IMR-90 (cell line): ENCODE measurements around the gene TBL3. TPM values are rescaled to one million over a fixed set of nuclear protein-coding genes. Genes with fewer than 3 reads are reported as not detected.

Experiments used
- ATAC-seq: fragments of 200-7000 bp; cut with Tn5 transposase; 2 replicates; pipeline ENCODE4 v1.9.1; 2020; ENCODE audit warnings: low read depth, mild to moderate bottlenecking, moderate library complexity
- BruUV-seq: library from RNA; stranded (reverse); fragments of 400-500 nt; replicated peaks from 2 replicates; lab custom pipeline; 2021; lab: Mats Ljungman, UMichigan
- CTCF ChIA-PET: fragments of 300-600 bp; formaldehyde crosslinking; extraction: SDS; loops from one replicate; lab custom pipeline; 2021; ENCODE audit warnings: antibody characterized with exemption; lab: Yijun Ruan, JAX
- POLR2A ChIA-PET: fragments of 300-600 bp; sonication (Branson Sonifier 250); formaldehyde crosslinking; loops from one replicate; lab custom pipeline; 2022; ENCODE audit warnings: antibody characterized with exemption; ENCODE audit not compliant: unreplicated experiment; lab: Charles Lee
- DNase-seq: peaks from one replicate; pipeline ENCODE4 v3.0.0; 2013
- H2AFZ ChIP-seq: replicated peaks from 2 replicates; pipeline ENCODE3; 2013; ENCODE audit warnings: low read length, mild to moderate bottlenecking; ENCODE audit not compliant: poor library complexity
- H2AK5ac ChIP-seq: 2 replicates; pipeline ENCODE4 v1.6.1; 2013; ENCODE audit warnings: low read depth, low read length, inconsistent platforms
- H2AK9ac ChIP-seq: replicated peaks from 2 replicates; pipeline ENCODE3; 2013; ENCODE audit warnings: mild to moderate bottlenecking, low read depth, low read length, moderate library complexity; ENCODE audit not compliant: poor library complexity
- H2BK120ac ChIP-seq: 2 replicates; pipeline ENCODE4 v1.6.1; 2013; ENCODE audit warnings: low read depth, low read length, inconsistent platforms
- H2BK15ac ChIP-seq: 3 replicates; pipeline ENCODE4 v1.6.1; 2013; ENCODE audit warnings: low read depth, low read length, inconsistent platforms
- H2BK20ac ChIP-seq: 2 replicates; pipeline ENCODE4 v1.6.1; 2013; ENCODE audit warnings: low read depth, mild to moderate bottlenecking, inconsistent platforms, low read length, moderate library complexity
- H2BK5ac ChIP-seq: 2 replicates; pipeline ENCODE4 v1.6.1; 2013; ENCODE audit warnings: mild to moderate bottlenecking, low read depth, low read length, inconsistent platforms; ENCODE audit not compliant: poor library complexity, severe bottlenecking
- H3K14ac ChIP-seq: replicated peaks from 2 replicates; pipeline ENCODE4 v1.6.1; 2013; ENCODE audit warnings: low read depth, low read length, inconsistent platforms
- H3K18ac ChIP-seq: 2 replicates; pipeline ENCODE4 v1.6.1; 2013; ENCODE audit warnings: low read depth, low read length, control low read depth
- H3K23ac ChIP-seq: 2 replicates; pipeline ENCODE4 v1.6.1; 2013; ENCODE audit warnings: low read depth, low read length, inconsistent platforms
- H3K27ac ChIP-seq: 2 replicates; pipeline ENCODE4 v1.5.1; 2013; ENCODE audit warnings: mild to moderate bottlenecking, control low read depth, low read length; ENCODE audit not compliant: insufficient read depth
- H3K27me3 ChIP-seq: 2 replicates; pipeline ENCODE4 v1.6.1; 2013; ENCODE audit warnings: low read length; ENCODE audit not compliant: control insufficient read depth, insufficient read depth
- H3K36me3 ChIP-seq: 2 replicates; pipeline ENCODE4 v1.6.1; 2013; ENCODE audit warnings: low read length, mixed read lengths; ENCODE audit not compliant: control insufficient read depth, insufficient read depth
- H3K4ac ChIP-seq: 2 replicates; pipeline ENCODE4 v1.6.1; 2013; ENCODE audit warnings: low read depth, low read length, inconsistent platforms
- H3K4me1 ChIP-seq: 2 replicates; pipeline ENCODE4 v1.6.1; 2013; ENCODE audit warnings: low read length, mixed read lengths; ENCODE audit not compliant: control insufficient read depth, insufficient read depth
- H3K4me2 ChIP-seq: 2 replicates; pipeline ENCODE4 v1.6.1; 2013; ENCODE audit warnings: low read depth, mild to moderate bottlenecking, control low read depth, low read length, moderate library complexity
- H3K4me3 ChIP-seq: 2 replicates; pipeline ENCODE4 v1.5.1; 2013; ENCODE audit warnings: low read depth, mild to moderate bottlenecking, control low read depth, low read length, moderate library complexity; ENCODE audit not compliant: insufficient read depth
- H3K56ac ChIP-seq: 2 replicates; pipeline ENCODE4 v1.6.1; 2013; ENCODE audit warnings: low read length, inconsistent platforms; ENCODE audit not compliant: insufficient read depth; ENCODE audit errors: extremely low read depth
- H3K79me1 ChIP-seq, 2 experiments: 2 replicates each; pipeline ENCODE4 v1.6.1; 2013; ENCODE audit warnings: low read length in 2 of 2, inconsistent platforms in 1 of 2, low read depth in 1 of 2
- H3K9ac ChIP-seq: 2 replicates; pipeline ENCODE4 v1.6.1; 2013; ENCODE audit warnings: low read depth, low read length, control low read depth
- H3K9me1 ChIP-seq: 2 replicates; pipeline ENCODE4 v1.6.1; 2013; ENCODE audit warnings: low read length, inconsistent platforms; ENCODE audit not compliant: insufficient read depth
- H3K9me3 ChIP-seq: 2 replicates; pipeline ENCODE4 v1.6.1; 2013; ENCODE audit warnings: low read length; ENCODE audit not compliant: control insufficient read depth, insufficient read depth
- H4K20me1 ChIP-seq: 2 replicates; pipeline ENCODE4 v1.6.1; 2013; ENCODE audit warnings: low read length, inconsistent platforms; ENCODE audit not compliant: insufficient read depth
- H4K5ac ChIP-seq: 2 replicates; pipeline ENCODE4 v1.6.1; 2013; ENCODE audit warnings: mild to moderate bottlenecking, low read depth, low read length, control low read depth
- H4K8ac ChIP-seq, 2 experiments: 2 replicates each; pipeline ENCODE4 v1.6.1; 2013; ENCODE audit warnings: low read depth in 2 of 2, low read length in 2 of 2, control low read depth in 1 of 2, inconsistent platforms in 1 of 2
- H4K91ac ChIP-seq: 2 replicates; pipeline ENCODE4 v1.6.1; 2013; ENCODE audit warnings: low read depth, low read length, inconsistent platforms; ENCODE audit not compliant: insufficient read depth
- CTCF ChIP-seq: conservative IDR thresholded peaks from 2 replicates; pipeline ENCODE4 v1.5.1; 2012; ENCODE audit warnings: mild to moderate bottlenecking, low read depth, low read length, improper control_type of control experiment
- RCOR1 ChIP-seq: IDR thresholded peaks from 2 replicates; pipeline ENCODE4 v1.6.1; 2012; ENCODE audit warnings: mild to moderate bottlenecking, low read length, improper control_type of control experiment; ENCODE audit not compliant: insufficient replicate concordance
- RFX5 ChIP-seq: IDR thresholded peaks from 2 replicates; pipeline ENCODE4 v1.8.0; 2012; ENCODE audit warnings: low read depth, mild to moderate bottlenecking, low read length, moderate library complexity
- WGBS, 2 experiments: methylation state at CpG; one replicate each; pipeline versions ENCODE4 v1.1.5 to v1.1.7; 2013; ENCODE audit warnings: missing lambda C conversion rate in 2 of 2; ENCODE audit not compliant: insufficient read length in 1 of 2; ENCODE audit errors: extremely low coverage in 2 of 2; 5-methylcytosine and 5-hydroxymethylcytosine counted together
- dilution Hi-C: fragments of 300-500 bp; cut with HindIII; formaldehyde crosslinking; loops from one replicate; pipeline ENCODE4 v1.14.3; 2018; ENCODE audit warnings: low sequenced_read_pairs; ENCODE audit not compliant: unreplicated experiment
- in situ Hi-C: fragments of 300-500 bp; cut with MboI; formaldehyde crosslinking; loops from 3 replicates; pipeline ENCODE4 v1.14.3; 2019; ENCODE audit warnings: low sequenced_read_pairs, inconsistent platforms, mixed read lengths
- intact Hi-C: fragments of 100-400 bp; cut with micrococcal nuclease; formaldehyde crosslinking; loops from 2 replicates; pipeline ENCODE4 v1.10.0; 2022
- polyA plus RNA-seq, 3 experiments: library from polyadenylated mRNA; depleted of rRNA; stranded (reverse); fragments of >200 nt; gene quantifications; 2 replicates each; pipeline ENCODE4 v1.2.3, GENCODE V29; 2012; ENCODE audit warnings: low replicate concordance in 1 of 3
- total RNA-seq: library from RNA; depleted of rRNA; stranded (reverse); fragments of >200 nt; gene quantifications from 2 replicates; pipeline ENCODE4 v1.2.3, GENCODE V29; 2012

TBL3 gene
- total and polyA plus RNA-seq, 2 of the 4 experiments (the other 2 are of a cell fraction): 38.5 to 60.8 TPM

GRCh38 chr16:2009164-2009711, 37.4 kb downstream of the TBL3 start:
- H2BK120ac ChIP-seq: no peak overlapping the region
- H3K27me3 ChIP-seq: no peaks in the 10 kb centered on the region
- H2BK15ac ChIP-seq: no peak overlapping the region
- POLR2A ChIA-PET: no interaction called here
- peak overlapping the region; percentile 85 for H3K14ac ChIP-seq
- no peak for DNase-seq
- peaks cover 8% of the 10 kb centered on the region; the same call in 1 of the 2 replicates for H3K9me1 ChIP-seq
- H2BK20ac ChIP-seq: no peak overlapping the region
- peaks cover 13 to 59% of the 10 kb centered on the region in 2 experiments; a peak in 3 of 4 replicates for H3K79me1 ChIP-seq
- intact Hi-C loops: no loop called here
- peak overlapping the region; percentile 80 for H3K4ac ChIP-seq
- CTCF ChIA-PET: no interaction called here
- no TSS peak for BruUV-seq
- peak overlapping the region; percentile 79 for H2AFZ ChIP-seq
- dilution Hi-C loops: no loop called here
- H3K4me1 ChIP-seq: peaks cover 25% of the 10 kb centered on the region
- H3K56ac ChIP-seq: peak overlapping the region; percentile 71
- peak overlapping the region; percentile 88 for H3K27ac ChIP-seq
- no peaks in the 10 kb centered on the region for H3K9me3 ChIP-seq
- H3K4me3 ChIP-seq: peak overlapping the region; percentile 75
- peak overlapping the region; percentile 95; the same call in 1 of the 2 replicates for H3K23ac ChIP-seq
- H4K20me1 ChIP-seq: peaks cover 49% of the 10 kb centered on the region
- TF ChIP-seq RCOR1 (no peak), RFX5 (no peak), CTCF (no peak)
- H4K8ac ChIP-seq: peak overlapping the region in 1 of 2 experiments; percentile 37; a peak in 2 of 4 replicates
- peak overlapping the region; percentile 60 for H2BK5ac ChIP-seq
- H2AK9ac ChIP-seq: peak overlapping the region; percentile 98
- no peak overlapping the region for H3K18ac ChIP-seq
- peak; percentile 36 for ATAC-seq
- peak overlapping the region; percentile 24; the same call in 1 of the 2 replicates for H4K91ac ChIP-seq
- 2% methylated on average over 11 of the region's 55 CpGs; no CpG with 5 or more reads in 1 of the 2 experiments for WGBS, 2 experiments
- peak overlapping the region; percentile 83 for H2AK5ac ChIP-seq
- in situ Hi-C loops: no loop called here
- peak overlapping the region; percentile 97 for H3K4me2 ChIP-seq
- H4K5ac ChIP-seq: peak overlapping the region; percentile 40
- H3K9ac ChIP-seq: peak overlapping the region; percentile 95
- H3K36me3 ChIP-seq: peaks cover 9% of the 10 kb centered on the region
